Kidney (tissue), 14 donors: ENCODE measurements around the gene ACY1. TPM values are rescaled to one million over a fixed set of nuclear protein-coding genes. Genes with fewer than 3 reads are reported as not detected.

Experiments
- DNase-seq, 5 donors: peaks; one replicate each; pipeline ENCODE4 v3.0.0-alpha.2; 2013 to 2020
- FAIRE-seq: peaks from 2 replicates; lab custom pipeline; 2012; peaks lifted over from hg19 to GRCh38; lab: Jason Lieb, UNC
- H3K27ac ChIP-seq, 2 donors: one replicate each; pipeline ENCODE4 v1.7.0; 2013; ENCODE audit warnings: low read depth in 2 of 2, low read length in 2 of 2, inconsistent platforms in 1 of 2
- H3K27me3 ChIP-seq: one replicate; pipeline ENCODE4 v1.7.1; 2013; ENCODE audit warnings: low read length, inconsistent platforms; ENCODE audit not compliant: control insufficient read depth, insufficient read depth
- H3K36me3 ChIP-seq, 3 donors: one replicate each; pipeline versions ENCODE4 v1.7.0 to v1.7.1; 2013; ENCODE audit warnings: low read length in 3 of 3, control low read depth in 1 of 3, inconsistent platforms in 1 of 3; ENCODE audit not compliant: insufficient read depth in 3 of 3, control insufficient read depth in 2 of 3
- H3K4me1 ChIP-seq, 3 donors: one replicate each; pipeline versions ENCODE4 v1.7.0 to v1.7.1; 2013; ENCODE audit warnings: low read length in 3 of 3, inconsistent platforms in 1 of 3, low read depth in 1 of 3; ENCODE audit not compliant: control insufficient read depth in 2 of 3, insufficient read depth in 2 of 3
- H3K4me3 ChIP-seq, 3 donors: one replicate each; pipeline versions ENCODE4 v1.7.0 to v1.8.1; 2013; ENCODE audit warnings: low read length in 3 of 3, control low read depth in 1 of 3, inconsistent platforms in 1 of 3
- H3K9ac ChIP-seq, 3 donors: one replicate each; pipeline versions ENCODE4 v1.7.0 to v1.7.1; 2013; ENCODE audit warnings: low read length in 3 of 3, control low read depth in 1 of 3, inconsistent platforms in 1 of 3
- H3K9me3 ChIP-seq, 3 donors: one replicate each; pipeline versions ENCODE4 v1.7.0 to v1.7.1; 2013; ENCODE audit warnings: low read length in 3 of 3, control low read depth in 1 of 3, inconsistent platforms in 1 of 3; ENCODE audit not compliant: control insufficient read depth in 2 of 3, insufficient read depth in 1 of 3
- intact Hi-C: fragments of 100-400 bp; cut with DNase I; formaldehyde crosslinking; loops from one replicate; pipeline ENCODE4 v1.11.1; 2022
- polyA plus RNA-seq: library from polyadenylated mRNA; stranded (reverse); fragments of 350-450 nt; fragmentation: Illumina TruSeq; extraction: RNeasy Lipid Tissue Mini Kit (QIAGEN cat#74804); gene quantifications from one replicate; pipeline ENCODE4 v1.2.3, GENCODE V29; 2014; ENCODE audit warnings: low read depth, low replicate concordance; ENCODE audit not compliant: insufficient read depth
- total RNA-seq: library from RNA; stranded (reverse); fragmentation: NEBNext Ultra II Directional; extraction: Animal tissue kit (Norgen Biotek cat#: 25700); gene quantifications from one replicate; pipeline ENCODE4 v1.2.1, GENCODE V29; 2021
- TF ChIP-seq, protein P1 (sequence below): IDR thresholded peaks from 3 replicates; pipeline ENCODE4 v1.5.1; 2012; ENCODE audit warnings: mild to moderate bottlenecking, moderate library complexity, borderline replicate concordance; ENCODE audit not compliant: insufficient read depth; ENCODE audit errors: extremely low read depth
- donor health status: control.
- donor health status: control.
- donor health status: control.
- donor health status: control.
- donor health status: control.
- donor health status: DM: yes; HTN: yes; CAD: no.
- donor health status: Normal renal cell carcinoma (clear cell type).

Gene ACY1
- total and polyA plus RNA-seq, 2 donors from 2014 or later = 68.1 to 856 TPM

- no peak overlapping the region for H3K27ac ChIP-seq
- peaks cover 3 to 25% (median 4%) of the 10 kb centered on the region in 3 donors for H3K4me1 ChIP-seq
- peaks cover 0 to 5% (median 0%) of the 10 kb centered on the region in 3 donors for H3K36me3 ChIP-seq
- H3K9me3 ChIP-seq = no peaks in the 10 kb centered on the region
- no peaks in the 10 kb centered on the region for H3K27me3 ChIP-seq
- intact Hi-C loops = no loop called here
- TF ChIP-seq, protein P1, sequence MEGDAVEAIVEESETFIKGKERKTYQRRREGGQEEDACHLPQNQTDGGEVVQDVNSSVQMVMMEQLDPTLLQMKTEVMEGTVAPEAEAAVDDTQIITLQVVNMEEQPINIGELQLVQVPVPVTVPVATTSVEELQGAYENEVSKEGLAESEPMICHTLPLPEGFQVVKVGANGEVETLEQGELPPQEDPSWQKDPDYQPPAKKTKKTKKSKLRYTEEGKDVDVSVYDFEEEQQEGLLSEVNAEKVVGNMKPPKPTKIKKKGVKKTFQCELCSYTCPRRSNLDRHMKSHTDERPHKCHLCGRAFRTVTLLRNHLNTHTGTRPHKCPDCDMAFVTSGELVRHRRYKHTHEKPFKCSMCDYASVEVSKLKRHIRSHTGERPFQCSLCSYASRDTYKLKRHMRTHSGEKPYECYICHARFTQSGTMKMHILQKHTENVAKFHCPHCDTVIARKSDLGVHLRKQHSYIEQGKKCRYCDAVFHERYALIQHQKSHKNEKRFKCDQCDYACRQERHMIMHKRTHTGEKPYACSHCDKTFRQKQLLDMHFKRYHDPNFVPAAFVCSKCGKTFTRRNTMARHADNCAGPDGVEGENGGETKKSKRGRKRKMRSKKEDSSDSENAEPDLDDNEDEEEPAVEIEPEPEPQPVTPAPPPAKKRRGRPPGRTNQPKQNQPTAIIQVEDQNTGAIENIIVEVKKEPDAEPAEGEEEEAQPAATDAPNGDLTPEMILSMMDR = no peak
- FAIRE-seq = no peak
- DNase-seq = no peak
- H3K9ac ChIP-seq = no peak overlapping the region
- H3K4me3 ChIP-seq = no peak overlapping the region
Measured at GRCh38 chr3:51970606-51971300, 12.6 kb upstream of the ACY1 start.

- TF ChIP-seq, protein P1 = no peak
- H3K4me1 ChIP-seq = peaks cover 3 to 27% (median 4%) of the 10 kb centered on the region in 3 donors
- DNase-seq (no peak), FAIRE-seq (no peak)
- H3K9me3 ChIP-seq = no peaks in the 10 kb centered on the region
- H3K27ac ChIP-seq = no peak overlapping the region
- intact Hi-C loops = no loop called here
- no peak overlapping the region for H3K4me3 ChIP-seq
- H3K36me3 ChIP-seq = peaks cover 0 to 5% (median 0%) of the 10 kb centered on the region in 3 donors
- H3K9ac ChIP-seq = no peak overlapping the region
- no peaks in the 10 kb centered on the region for H3K27me3 ChIP-seq
Measured at GRCh38 chr3:51971350-51971749, 12.0 kb upstream of the ACY1 start.

DNA sequence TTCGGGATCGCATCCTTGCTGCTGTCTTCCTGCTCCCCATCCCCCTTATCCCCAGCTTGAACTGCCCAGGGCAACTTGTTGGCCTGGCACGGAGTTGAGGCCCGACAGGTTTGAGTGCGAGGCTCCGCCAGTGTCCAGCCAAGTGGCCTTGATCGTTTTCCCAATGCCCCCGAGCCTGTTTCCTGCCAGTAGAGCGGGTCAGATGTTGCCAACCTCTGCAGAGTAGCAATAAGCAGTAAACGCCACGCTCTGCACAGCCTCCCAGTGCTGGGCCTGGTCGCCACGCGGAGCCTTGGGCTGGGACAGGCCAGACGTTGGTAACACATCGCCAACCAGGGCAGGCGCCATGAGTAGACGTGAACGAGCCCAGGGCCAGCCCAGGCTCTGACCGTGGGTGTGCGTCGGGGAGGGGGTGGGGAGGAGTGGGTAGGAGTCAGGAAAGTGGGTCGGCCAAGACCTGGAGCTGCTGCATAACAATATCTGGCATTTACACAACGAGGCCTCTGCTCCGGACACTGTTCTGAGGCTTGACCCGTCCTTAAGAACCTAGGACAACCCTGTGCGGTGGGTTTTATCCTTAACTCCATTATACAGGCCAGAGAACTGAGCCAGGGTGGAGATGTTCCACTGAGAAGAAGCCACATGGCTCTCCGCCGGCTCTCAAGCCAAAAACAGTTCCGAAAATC is 8.9 kb upstream of the ACY1 start:
- Histone ChIP-seq H3K4me1 (peaks cover 3 to 19% (median 4%) of the 10 kb centered on the region in 3 donors), H3K36me3 (peaks cover 0 to 5% (median 0%) of the 10 kb centered on the region in 3 donors), H3K9me3 (no peaks in the 10 kb centered on the region), H3K4me3 (peak overlapping the region; percentile 52 to 94 (median 86)), H3K27me3 (no peaks in the 10 kb centered on the region), H3K9ac (peak overlapping the region in 2 of 3 donors; percentile 68 to 96), H3K27ac (peak overlapping the region; percentile 88 to 98)
- DNase-seq (peak in 3 of 5 donors; percentile 61 to 84 (median 84)), FAIRE-seq (no peak)
- TF ChIP-seq, protein P1 = no peak
- intact Hi-C loops = no loop called here
